ENCODE measurements around the gene TXNDC5.

GRCh38 chr6:7954477-7955200 is 44.1 kb upstream of the TXNDC5 start:
- TF ChIP-seq CTCF (IDR thresholded peaks at IDR 0.05; ENCODE audit: insufficient read depth, low read length) (no peak), POLR2AphosphoS5 (IDR thresholded peaks at IDR 0.05; ENCODE audit: low read depth) (no peak), SPI1 (IDR thresholded peaks at IDR 0.05; ENCODE audit: borderline replicate concordance, low read depth) (no peak), GABPA (IDR thresholded peaks at IDR 0.05; ENCODE audit: low read depth) (no peak)
- TF ChIP-seq, protein P1, sequence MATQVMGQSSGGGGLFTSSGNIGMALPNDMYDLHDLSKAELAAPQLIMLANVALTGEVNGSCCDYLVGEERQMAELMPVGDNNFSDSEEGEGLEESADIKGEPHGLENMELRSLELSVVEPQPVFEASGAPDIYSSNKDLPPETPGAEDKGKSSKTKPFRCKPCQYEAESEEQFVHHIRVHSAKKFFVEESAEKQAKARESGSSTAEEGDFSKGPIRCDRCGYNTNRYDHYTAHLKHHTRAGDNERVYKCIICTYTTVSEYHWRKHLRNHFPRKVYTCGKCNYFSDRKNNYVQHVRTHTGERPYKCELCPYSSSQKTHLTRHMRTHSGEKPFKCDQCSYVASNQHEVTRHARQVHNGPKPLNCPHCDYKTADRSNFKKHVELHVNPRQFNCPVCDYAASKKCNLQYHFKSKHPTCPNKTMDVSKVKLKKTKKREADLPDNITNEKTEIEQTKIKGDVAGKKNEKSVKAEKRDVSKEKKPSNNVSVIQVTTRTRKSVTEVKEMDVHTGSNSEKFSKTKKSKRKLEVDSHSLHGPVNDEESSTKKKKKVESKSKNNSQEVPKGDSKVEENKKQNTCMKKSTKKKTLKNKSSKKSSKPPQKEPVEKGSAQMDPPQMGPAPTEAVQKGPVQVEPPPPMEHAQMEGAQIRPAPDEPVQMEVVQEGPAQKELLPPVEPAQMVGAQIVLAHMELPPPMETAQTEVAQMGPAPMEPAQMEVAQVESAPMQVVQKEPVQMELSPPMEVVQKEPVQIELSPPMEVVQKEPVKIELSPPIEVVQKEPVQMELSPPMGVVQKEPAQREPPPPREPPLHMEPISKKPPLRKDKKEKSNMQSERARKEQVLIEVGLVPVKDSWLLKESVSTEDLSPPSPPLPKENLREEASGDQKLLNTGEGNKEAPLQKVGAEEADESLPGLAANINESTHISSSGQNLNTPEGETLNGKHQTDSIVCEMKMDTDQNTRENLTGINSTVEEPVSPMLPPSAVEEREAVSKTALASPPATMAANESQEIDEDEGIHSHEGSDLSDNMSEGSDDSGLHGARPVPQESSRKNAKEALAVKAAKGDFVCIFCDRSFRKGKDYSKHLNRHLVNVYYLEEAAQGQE (IDR thresholded peaks at IDR 0.05; ENCODE audit: insufficient replicate concordance, low read depth), result no peak

Measured in HL-60 (cell line).